HEK293 (cell line): ENCODE measurements around the gene MED29.
A peak's percentile ranks its signal among the peaks of the same experiment; 100 is the strongest.

ENCODE experiments used
- BCL11B ChIP-seq: fragments of 450-650 bp; formaldehyde crosslinking; IDR thresholded peaks from 2 replicates; pipeline ENCODE4 v1.5.1; 2016; ENCODE audit warnings: low read depth, missing biosample characterization, missing genetic modification characterization
- EGR2 ChIP-seq: fragments of 450-650 bp; formaldehyde crosslinking; IDR thresholded peaks from 2 replicates; pipeline ENCODE4 v1.5.1; 2016; ENCODE audit warnings: low read depth, missing biosample characterization, missing genetic modification characterization
- FEZF1 ChIP-seq: fragments of 450-650 bp; formaldehyde crosslinking; IDR thresholded peaks from 2 replicates; pipeline ENCODE4 v1.5.1; 2016; ENCODE audit warnings: missing biosample characterization, missing genetic modification characterization
- KLF10 ChIP-seq: fragments of 450-650 bp; IDR thresholded peaks from 2 replicates; pipeline ENCODE4 v1.5.1; 2018; ENCODE audit warnings: missing biosample characterization, mild to moderate bottlenecking, missing genetic modification characterization
- KLF9 ChIP-seq: fragments of 450-650 bp; formaldehyde crosslinking; IDR thresholded peaks from 2 replicates; pipeline ENCODE4 v1.5.1; 2016; ENCODE audit warnings: missing biosample characterization, missing genetic modification characterization, low read depth
- SALL2 ChIP-seq: fragments of 450-650 bp; formaldehyde crosslinking; IDR thresholded peaks from 2 replicates; pipeline ENCODE4 v1.5.0; 2017; ENCODE audit warnings: missing biosample characterization, mild to moderate bottlenecking, missing genetic modification characterization, borderline replicate concordance
- WT1 ChIP-seq: fragments of 450-650 bp; formaldehyde crosslinking; IDR thresholded peaks from 2 replicates; pipeline ENCODE4 v1.5.1; 2016; ENCODE audit warnings: missing biosample characterization, missing genetic modification characterization
- ZBTB20 ChIP-seq: fragments of 450-650 bp; formaldehyde crosslinking; IDR thresholded peaks from 2 replicates; pipeline ENCODE4 v1.5.1; 2016; ENCODE audit warnings: missing biosample characterization, missing genetic modification characterization
- ZBTB48 ChIP-seq: fragments of 450-650 bp; formaldehyde crosslinking; IDR thresholded peaks from 2 replicates; pipeline ENCODE4 v1.5.1; 2016; ENCODE audit warnings: missing biosample characterization, missing genetic modification characterization
- ZIC2 ChIP-seq: fragments of 450-650 bp; formaldehyde crosslinking; IDR thresholded peaks from 2 replicates; pipeline ENCODE4 v1.5.1; 2016; ENCODE audit warnings: missing biosample characterization, missing genetic modification characterization
- ZNF121 ChIP-seq: fragments of 450-650 bp; formaldehyde crosslinking; IDR thresholded peaks from 2 replicates; pipeline ENCODE4 v1.5.1; 2016; ENCODE audit warnings: missing biosample characterization, missing genetic modification characterization
- ZNF16 ChIP-seq: fragments of 450-650 bp; formaldehyde crosslinking; IDR thresholded peaks from 2 replicates; pipeline ENCODE4 v1.5.1; 2016; ENCODE audit warnings: low read depth, missing biosample characterization, missing genetic modification characterization
- ZNF169 ChIP-seq: fragments of 450-650 bp; formaldehyde crosslinking; IDR thresholded peaks from 2 replicates; pipeline ENCODE4 v1.5.1; 2016; ENCODE audit warnings: missing biosample characterization, missing genetic modification characterization
- ZNF223 ChIP-seq: fragments of 450-650 bp; formaldehyde crosslinking; IDR thresholded peaks from 2 replicates; pipeline ENCODE4 v1.5.1; 2016; ENCODE audit warnings: missing biosample characterization, missing genetic modification characterization
- ZNF514 ChIP-seq: fragments of 450-650 bp; formaldehyde crosslinking; IDR thresholded peaks from 2 replicates; pipeline ENCODE4 v1.5.1; 2016; ENCODE audit warnings: missing biosample characterization, missing genetic modification characterization
- ZNF548 ChIP-seq: fragments of 450-650 bp; formaldehyde crosslinking; IDR thresholded peaks from 2 replicates; pipeline ENCODE4 v1.5.1; 2016; ENCODE audit warnings: missing biosample characterization, missing genetic modification characterization
- ZNF558 ChIP-seq: fragments of 450-650 bp; formaldehyde crosslinking; IDR thresholded peaks from 2 replicates; pipeline ENCODE4 v1.5.1; 2016; ENCODE audit warnings: missing biosample characterization, missing genetic modification characterization
- ZNF585B ChIP-seq: fragments of 450-650 bp; formaldehyde crosslinking; IDR thresholded peaks from 2 replicates; pipeline ENCODE4 v1.5.1; 2016; ENCODE audit warnings: missing biosample characterization, missing genetic modification characterization
- ZNF600 ChIP-seq: fragments of 450-650 bp; formaldehyde crosslinking; IDR thresholded peaks from 2 replicates; pipeline ENCODE4 v1.5.1; 2016; ENCODE audit warnings: missing biosample characterization, missing genetic modification characterization
- ZNF707 ChIP-seq: fragments of 450-650 bp; formaldehyde crosslinking; IDR thresholded peaks from 2 replicates; pipeline ENCODE4 v1.5.1; 2016; ENCODE audit warnings: missing biosample characterization, missing genetic modification characterization
- ZNF843 ChIP-seq: fragments of 450-650 bp; formaldehyde crosslinking; IDR thresholded peaks from 2 replicates; pipeline ENCODE4 v1.5.1; 2016; ENCODE audit warnings: missing biosample characterization, missing genetic modification characterization
- TF ChIP-seq, protein P1 (sequence below): fragments of 450-650 bp; formaldehyde crosslinking; conservative IDR thresholded peaks from 2 replicates; pipeline ENCODE4 v1.5.1; 2016; ENCODE audit warnings: low read depth, missing biosample characterization, missing genetic modification characterization
- TF ChIP-seq, protein P2 (sequence below): fragments of 450-650 bp; formaldehyde crosslinking; IDR thresholded peaks from 2 replicates; pipeline ENCODE4 v1.5.1; 2016; ENCODE audit warnings: missing biosample characterization, missing genetic modification characterization
- TF ChIP-seq, protein P3 (sequence below): fragments of 450-650 bp; formaldehyde crosslinking; IDR thresholded peaks from 2 replicates; pipeline ENCODE4 v1.5.1; 2016; ENCODE audit warnings: missing biosample characterization, missing genetic modification characterization, borderline replicate concordance
- TF ChIP-seq, protein P4 (sequence below): fragments of 450-650 bp; formaldehyde crosslinking; IDR thresholded peaks from 2 replicates; pipeline ENCODE4 v1.5.1; 2016; ENCODE audit warnings: missing biosample characterization, missing genetic modification characterization
- TF ChIP-seq, protein P5 (sequence below): fragments of 450-650 bp; formaldehyde crosslinking; IDR thresholded peaks from 2 replicates; pipeline ENCODE4 v1.5.1; 2016; ENCODE audit warnings: missing biosample characterization, missing genetic modification characterization

Gene MED29

DNA sequence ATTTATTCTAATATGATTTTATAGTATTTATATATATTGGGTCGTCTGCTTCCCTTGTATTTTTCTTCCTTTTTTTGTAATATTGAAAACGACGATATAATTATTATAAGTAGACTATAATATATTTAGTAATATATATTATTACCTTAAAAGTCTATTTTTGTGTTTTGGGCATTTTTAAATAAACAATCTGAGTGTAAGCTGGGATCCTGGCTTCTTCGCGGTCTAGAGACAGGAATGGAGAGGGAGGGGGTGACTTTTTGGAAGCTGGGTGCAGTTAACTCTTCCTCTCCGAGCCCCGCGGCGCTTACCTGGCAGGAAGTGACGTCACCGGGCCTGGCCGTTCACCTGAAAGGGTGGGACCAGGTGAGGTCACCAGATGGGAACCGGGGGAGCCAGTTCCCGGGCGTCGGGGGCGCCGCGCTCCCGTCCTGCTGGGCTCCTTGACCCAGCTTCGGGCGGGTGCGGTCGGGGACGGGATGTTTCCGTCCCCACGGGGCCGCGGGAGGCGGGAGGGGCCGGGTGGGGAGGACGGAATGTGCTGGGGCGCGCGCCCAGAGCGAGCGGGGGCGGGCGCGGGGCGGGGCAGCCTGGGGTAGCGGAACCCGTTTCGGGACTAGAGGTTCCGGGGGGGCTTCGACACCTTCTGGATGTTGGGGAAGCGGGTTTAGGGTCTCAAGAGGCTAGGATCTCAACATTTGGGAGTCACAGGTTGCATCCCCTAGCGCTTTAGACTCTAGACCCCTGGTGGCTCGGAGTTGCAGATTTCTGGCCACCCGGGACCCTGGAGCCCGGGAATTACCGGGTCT, 18.2 kb downstream of the MED29 start (continued):
- TF ChIP-seq, protein P1, sequence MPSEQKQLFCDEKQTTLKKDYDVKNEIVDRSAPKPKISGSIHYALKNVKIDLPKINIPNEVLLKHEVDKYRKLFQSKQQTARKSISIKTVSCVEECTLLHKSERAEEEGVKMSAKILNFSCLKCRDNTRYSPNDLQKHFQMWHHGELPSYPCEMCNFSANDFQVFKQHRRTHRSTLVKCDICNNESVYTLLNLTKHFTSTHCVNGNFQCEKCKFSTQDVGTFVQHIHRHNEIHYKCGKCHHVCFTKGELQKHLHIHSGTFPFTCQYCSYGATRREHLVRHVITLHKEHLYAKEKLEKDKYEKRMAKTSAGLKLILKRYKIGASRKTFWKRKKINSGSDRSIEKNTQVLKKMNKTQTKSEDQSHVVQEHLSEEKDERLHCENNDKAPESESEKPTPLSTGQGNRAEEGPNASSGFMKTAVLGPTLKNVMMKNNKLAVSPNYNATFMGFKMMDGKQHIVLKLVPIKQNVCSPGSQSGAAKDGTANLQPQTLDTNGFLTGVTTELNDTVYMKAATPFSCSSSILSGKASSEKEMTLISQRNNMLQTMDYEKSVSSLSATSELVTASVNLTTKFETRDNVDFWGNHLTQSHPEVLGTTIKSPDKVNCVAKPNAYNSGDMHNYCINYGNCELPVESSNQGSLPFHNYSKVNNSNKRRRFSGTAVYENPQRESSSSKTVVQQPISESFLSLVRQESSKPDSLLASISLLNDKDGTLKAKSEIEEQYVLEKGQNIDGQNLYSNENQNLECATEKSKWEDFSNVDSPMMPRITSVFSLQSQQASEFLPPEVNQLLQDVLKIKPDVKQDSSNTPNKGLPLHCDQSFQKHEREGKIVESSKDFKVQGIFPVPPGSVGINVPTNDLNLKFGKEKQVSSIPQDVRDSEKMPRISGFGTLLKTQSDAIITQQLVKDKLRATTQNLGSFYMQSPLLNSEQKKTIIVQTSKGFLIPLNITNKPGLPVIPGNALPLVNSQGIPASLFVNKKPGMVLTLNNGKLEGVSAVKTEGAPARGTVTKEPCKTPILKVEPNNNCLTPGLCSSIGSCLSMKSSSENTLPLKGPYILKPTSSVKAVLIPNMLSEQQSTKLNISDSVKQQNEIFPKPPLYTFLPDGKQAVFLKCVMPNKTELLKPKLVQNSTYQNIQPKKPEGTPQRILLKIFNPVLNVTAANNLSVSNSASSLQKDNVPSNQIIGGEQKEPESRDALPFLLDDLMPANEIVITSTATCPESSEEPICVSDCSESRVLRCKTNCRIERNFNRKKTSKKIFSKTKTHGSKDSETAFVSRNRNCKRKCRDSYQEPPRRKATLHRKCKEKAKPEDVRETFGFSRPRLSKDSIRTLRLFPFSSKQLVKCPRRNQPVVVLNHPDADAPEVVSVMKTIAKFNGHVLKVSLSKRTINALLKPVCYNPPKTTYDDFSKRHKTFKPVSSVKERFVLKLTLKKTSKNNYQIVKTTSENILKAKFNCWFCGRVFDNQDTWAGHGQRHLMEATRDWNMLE (tag by site-specific recombination): no peak; the same call in 1 of the 2 replicates
- TF ChIP-seq ZBTB48 (tag by site-specific recombination) (no peak), KLF10 (tag by site-specific recombination) (peak; percentile 82), BCL11B (tag by site-specific recombination) (no peak; the same call in 1 of the 2 replicates), ZNF169 (tag by site-specific recombination) (no peak), ZNF843 (tag by site-specific recombination) (no peak), ZIC2 (peak; percentile 52), ZNF548 (tag by site-specific recombination) (no peak), ZNF600 (tag by site-specific recombination) (no peak), ZNF585B (0 out of 2 replicates have a peak, but pooled peaks have one; percentile 15), ZNF121 (tag by site-specific recombination) (0 out of 2 replicates have a peak, but pooled peaks have one; percentile 13), FEZF1 (tag by site-specific recombination) (no peak), KLF9 (tag by site-specific recombination) (peak; percentile 88), ZNF16 (tag by site-specific recombination) (no peak), ZBTB20 (tag by site-specific recombination) (no peak), EGR2 (0 out of 2 replicates have a peak, but pooled peaks have one; percentile 27), SALL2 (tag by site-specific recombination) (no peak), ZNF514 (tag by site-specific recombination) (no peak), ZNF558 (tag by site-specific recombination) (no peak), ZNF707 (tag by site-specific recombination) (no peak), WT1 (tag by site-specific recombination) (peak; percentile 65), ZNF223 (tag by site-specific recombination) (no peak)
- TF ChIP-seq, protein P2, sequence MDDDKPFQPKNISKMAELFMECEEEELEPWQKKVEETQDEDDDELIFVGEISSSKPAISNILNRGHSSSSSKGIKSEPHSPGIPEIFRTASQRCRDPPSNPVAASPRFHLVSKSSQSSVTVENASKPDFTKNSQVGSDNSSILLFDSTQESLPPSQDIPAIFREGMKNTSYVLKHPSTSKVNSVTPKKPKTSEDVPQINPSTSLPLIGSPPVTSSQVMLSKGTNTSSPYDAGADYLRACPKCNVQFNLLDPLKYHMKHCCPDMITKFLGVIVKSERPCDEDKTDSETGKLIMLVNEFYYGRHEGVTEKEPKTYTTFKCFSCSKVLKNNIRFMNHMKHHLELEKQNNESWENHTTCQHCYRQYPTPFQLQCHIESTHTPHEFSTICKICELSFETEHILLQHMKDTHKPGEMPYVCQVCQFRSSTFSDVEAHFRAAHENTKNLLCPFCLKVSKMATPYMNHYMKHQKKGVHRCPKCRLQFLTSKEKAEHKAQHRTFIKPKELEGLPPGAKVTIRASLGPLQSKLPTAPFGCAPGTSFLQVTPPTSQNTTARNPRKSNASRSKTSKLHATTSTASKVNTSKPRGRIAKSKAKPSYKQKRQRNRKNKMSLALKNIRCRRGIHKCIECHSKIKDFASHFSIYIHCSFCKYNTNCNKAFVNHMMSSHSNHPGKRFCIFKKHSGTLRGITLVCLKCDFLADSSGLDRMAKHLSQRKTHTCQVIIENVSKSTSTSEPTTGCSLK (tag by site-specific recombination): no peak
- TF ChIP-seq, protein P3, sequence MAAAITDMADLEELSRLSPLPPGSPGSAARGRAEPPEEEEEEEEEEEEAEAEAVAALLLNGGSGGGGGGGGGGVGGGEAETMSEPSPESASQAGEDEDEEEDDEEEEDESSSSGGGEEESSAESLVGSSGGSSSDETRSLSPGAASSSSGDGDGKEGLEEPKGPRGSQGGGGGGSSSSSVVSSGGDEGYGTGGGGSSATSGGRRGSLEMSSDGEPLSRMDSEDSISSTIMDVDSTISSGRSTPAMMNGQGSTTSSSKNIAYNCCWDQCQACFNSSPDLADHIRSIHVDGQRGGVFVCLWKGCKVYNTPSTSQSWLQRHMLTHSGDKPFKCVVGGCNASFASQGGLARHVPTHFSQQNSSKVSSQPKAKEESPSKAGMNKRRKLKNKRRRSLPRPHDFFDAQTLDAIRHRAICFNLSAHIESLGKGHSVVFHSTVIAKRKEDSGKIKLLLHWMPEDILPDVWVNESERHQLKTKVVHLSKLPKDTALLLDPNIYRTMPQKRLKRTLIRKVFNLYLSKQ: no peak
- TF ChIP-seq, protein P4, sequence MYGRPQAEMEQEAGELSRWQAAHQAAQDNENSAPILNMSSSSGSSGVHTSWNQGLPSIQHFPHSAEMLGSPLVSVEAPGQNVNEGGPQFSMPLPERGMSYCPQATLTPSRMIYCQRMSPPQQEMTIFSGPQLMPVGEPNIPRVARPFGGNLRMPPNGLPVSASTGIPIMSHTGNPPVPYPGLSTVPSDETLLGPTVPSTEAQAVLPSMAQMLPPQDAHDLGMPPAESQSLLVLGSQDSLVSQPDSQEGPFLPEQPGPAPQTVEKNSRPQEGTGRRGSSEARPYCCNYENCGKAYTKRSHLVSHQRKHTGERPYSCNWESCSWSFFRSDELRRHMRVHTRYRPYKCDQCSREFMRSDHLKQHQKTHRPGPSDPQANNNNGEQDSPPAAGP (tag by site-specific recombination): peak; percentile 98
- TF ChIP-seq, protein P5, sequence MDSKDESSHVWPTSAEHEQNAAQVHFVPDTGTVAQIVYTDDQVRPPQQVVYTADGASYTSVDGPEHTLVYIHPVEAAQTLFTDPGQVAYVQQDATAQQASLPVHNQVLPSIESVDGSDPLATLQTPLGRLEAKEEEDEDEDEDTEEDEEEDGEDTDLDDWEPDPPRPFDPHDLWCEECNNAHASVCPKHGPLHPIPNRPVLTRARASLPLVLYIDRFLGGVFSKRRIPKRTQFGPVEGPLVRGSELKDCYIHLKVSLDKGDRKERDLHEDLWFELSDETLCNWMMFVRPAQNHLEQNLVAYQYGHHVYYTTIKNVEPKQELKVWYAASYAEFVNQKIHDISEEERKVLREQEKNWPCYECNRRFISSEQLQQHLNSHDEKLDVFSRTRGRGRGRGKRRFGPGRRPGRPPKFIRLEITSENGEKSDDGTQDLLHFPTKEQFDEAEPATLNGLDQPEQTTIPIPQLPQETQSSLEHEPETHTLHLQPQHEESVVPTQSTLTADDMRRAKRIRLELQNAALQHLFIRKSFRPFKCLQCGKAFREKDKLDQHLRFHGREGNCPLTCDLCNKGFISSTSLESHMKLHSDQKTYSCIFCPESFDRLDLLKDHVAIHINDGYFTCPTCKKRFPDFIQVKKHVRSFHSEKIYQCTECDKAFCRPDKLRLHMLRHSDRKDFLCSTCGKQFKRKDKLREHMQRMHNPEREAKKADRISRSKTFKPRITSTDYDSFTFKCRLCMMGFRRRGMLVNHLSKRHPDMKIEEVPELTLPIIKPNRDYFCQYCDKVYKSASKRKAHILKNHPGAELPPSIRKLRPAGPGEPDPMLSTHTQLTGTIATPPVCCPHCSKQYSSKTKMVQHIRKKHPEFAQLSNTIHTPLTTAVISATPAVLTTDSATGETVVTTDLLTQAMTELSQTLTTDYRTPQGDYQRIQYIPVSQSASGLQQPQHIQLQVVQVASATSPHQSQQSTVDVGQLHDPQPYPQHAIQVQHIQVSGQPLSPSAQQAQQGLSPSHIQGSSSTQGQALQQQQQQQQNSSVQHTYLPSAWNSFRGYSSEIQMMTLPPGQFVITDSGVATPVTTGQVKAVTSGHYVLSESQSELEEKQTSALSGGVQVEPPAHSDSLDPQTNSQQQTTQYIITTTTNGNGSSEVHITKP (tag by site-specific recombination): peak; percentile 32
